Measurements from ENCODE around the gene RNF34. TPM values are rescaled to one million over a fixed set of nuclear protein-coding genes. Genes with fewer than 3 reads are reported as not detected.

The RNF34 gene
- total and polyA plus RNA-seq, 7 donors: 19.8 to 52.4 (median 34.3) TPM

DNA sequence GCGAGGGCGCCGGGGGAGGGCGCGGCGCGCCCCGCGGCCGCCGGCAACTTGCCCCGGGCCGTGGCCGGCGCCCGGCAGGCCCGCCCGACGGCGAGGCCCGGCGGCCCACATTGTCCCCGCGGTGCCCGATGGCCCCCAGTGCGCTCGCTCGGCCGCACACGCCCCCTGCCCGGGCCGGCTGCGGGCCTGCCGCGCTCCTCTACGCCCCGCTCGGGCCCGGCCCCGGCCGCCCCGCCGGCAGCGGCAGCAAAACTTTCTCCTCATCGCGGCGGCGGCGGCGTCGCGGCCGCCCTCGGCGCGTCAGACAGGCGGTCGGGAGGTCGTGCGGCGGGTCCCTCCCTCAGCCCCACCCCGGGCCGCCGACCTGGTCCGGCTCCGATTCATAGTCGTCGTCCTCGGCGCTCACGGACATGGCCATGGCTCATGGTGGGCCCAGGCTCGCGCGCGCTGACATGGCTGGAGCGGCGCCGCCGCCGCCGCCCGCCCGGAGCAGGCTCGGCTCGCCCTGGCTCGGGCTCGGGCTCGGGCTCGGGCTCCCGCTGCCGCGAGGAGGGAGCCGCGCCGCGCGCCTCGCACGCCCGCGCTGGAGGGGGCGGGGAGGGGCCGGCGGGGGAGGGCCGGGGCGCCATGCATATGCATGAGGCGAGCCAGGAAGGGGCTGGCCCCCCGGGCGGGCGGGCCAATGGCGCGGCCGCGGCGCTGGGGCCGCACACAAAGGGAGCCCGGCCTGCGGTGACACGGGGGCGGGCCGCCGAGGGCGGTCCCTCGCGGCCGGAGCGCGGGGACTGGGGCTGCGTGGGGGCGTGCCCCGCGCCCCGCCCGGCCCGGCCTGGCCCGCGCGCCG is 67.1 kb downstream of the RNF34 start:
- WGBS, 2 donors: 1% methylated on average over 139 of the region's 139 CpGs
- Histone ChIP-seq H3K27ac (peak overlapping the region; percentile 81 to 91 (median 86)), H3K27me3 (no peaks in the 10 kb centered on the region), H3K9me3 (no peaks in the 10 kb centered on the region), H3K4me3 (peak overlapping the region; percentile 38 to 74 (median 64)), H3K4me1 (peaks cover 0 to 21% (median 20%) of the 10 kb centered on the region in 4 donors), H3K36me3 (peaks cover 0 to 4% (median 0%) of the 10 kb centered on the region in 4 donors)
- TF ChIP-seq, protein P1, sequence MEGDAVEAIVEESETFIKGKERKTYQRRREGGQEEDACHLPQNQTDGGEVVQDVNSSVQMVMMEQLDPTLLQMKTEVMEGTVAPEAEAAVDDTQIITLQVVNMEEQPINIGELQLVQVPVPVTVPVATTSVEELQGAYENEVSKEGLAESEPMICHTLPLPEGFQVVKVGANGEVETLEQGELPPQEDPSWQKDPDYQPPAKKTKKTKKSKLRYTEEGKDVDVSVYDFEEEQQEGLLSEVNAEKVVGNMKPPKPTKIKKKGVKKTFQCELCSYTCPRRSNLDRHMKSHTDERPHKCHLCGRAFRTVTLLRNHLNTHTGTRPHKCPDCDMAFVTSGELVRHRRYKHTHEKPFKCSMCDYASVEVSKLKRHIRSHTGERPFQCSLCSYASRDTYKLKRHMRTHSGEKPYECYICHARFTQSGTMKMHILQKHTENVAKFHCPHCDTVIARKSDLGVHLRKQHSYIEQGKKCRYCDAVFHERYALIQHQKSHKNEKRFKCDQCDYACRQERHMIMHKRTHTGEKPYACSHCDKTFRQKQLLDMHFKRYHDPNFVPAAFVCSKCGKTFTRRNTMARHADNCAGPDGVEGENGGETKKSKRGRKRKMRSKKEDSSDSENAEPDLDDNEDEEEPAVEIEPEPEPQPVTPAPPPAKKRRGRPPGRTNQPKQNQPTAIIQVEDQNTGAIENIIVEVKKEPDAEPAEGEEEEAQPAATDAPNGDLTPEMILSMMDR (IDR thresholded peaks at IDR 0.05): no peak
- TF ChIP-seq POLR2AphosphoS5 (IDR thresholded peaks at IDR 0.05): peak in 2 of 4 donors; percentile 32 to 65
- intact Hi-C loops (cut with DNase I): no loop called here
- DNase-seq: peak; percentile 93

DNA sequence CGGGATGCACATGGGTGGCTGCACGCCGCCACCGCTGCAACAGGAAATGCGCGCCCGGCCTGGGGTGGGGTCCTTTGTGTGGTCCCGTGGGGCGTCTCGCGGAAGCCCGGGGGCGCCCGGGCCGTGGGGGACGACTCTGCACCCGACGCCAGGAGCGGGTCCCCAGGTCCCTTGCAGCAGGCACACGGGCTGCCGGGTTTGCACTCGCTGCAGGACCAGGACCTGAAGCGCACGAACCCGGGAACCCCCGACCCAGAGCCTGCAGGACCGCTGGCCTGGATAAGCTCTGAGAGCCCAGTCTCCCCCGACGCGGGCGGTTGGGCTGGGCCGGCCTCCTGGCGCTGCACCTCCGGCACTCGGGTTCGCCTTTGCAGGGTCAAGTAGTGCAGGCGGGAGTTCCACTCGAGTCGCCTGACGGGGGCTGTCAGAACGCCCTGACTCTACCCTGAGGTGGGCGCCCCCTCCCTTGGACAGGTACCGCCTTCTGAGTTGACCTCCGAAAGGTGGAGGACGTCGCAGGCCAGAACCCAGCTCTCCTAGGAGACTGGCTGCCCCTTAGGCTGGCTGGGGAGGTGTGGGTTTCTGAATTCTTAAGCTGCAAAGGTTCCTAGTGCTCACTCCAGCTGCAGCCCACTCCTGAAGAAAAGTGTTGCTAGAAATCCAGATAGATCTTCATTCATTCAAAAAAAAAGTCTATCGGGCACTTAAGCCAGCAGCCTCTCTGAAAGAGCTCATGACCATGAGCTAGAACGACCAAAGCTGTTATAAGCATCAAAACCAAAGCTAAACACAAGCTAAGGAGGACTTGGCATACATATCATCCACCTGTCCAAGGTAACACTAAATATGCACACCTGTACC is 68.0 kb downstream of the RNF34 start:
- Histone ChIP-seq H3K4me3 (peak overlapping the region; percentile 32 to 74 (median 64)), H3K27me3 (no peaks in the 10 kb centered on the region), H3K4me1 (peaks cover 0 to 21% (median 20%) of the 10 kb centered on the region in 4 donors), H3K27ac (peak overlapping the region; percentile 24 to 91 (median 39)), H3K36me3 (peaks cover 0 to 4% (median 0%) of the 10 kb centered on the region in 4 donors), H3K9me3 (no peaks in the 10 kb centered on the region)
- TF ChIP-seq POLR2AphosphoS5 (IDR thresholded peaks at IDR 0.05) (no peak), EP300 (IDR thresholded peaks at IDR 0.05) (no peak), POLR2A (IDR thresholded peaks at IDR 0.05) (no peak)
- TF ChIP-seq, protein P1 (IDR thresholded peaks at IDR 0.05): no peak
- intact Hi-C loops (cut with DNase I): no loop called here
- 5 to 10% methylated on average over 48 of the region's 48 CpGs for WGBS, 2 donors
- peak; percentile 78 for DNase-seq

DNA sequence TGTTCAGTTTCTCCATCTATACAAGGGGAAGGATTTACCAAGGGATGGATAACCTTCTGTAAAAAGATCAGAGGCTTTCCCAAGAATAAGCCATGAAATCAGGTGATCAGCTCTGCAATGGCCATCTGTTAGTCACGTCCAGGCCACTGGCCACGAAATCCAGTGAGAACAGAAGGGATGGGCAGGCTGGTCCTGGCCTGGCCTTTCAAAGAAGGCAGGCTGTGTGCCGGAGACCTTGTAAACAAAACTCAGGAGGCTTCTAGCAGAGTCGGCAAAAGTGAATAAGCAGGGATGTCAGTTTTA is 68.5 kb downstream of the RNF34 start:
- Histone ChIP-seq H3K27me3 (no peaks in the 10 kb centered on the region), H3K4me3 (no peak overlapping the region), H3K9me3 (no peaks in the 10 kb centered on the region), H3K27ac (peak overlapping the region in 2 of 4 donors; percentile 34 to 91), H3K36me3 (peaks cover 0 to 4% (median 0%) of the 10 kb centered on the region in 4 donors), H3K4me1 (peaks cover 0 to 21% (median 20%) of the 10 kb centered on the region in 4 donors)
- intact Hi-C loops (cut with DNase I): no loop called here
- WGBS, 2 donors: 75 to 78% methylated on average over 4 of the region's 4 CpGs
- DNase-seq: no peak
- TF ChIP-seq EP300 (IDR thresholded peaks at IDR 0.05): no peak
- TF ChIP-seq POLR2AphosphoS5 (IDR thresholded peaks at IDR 0.05): no peak
- TF ChIP-seq, protein P1 (IDR thresholded peaks at IDR 0.05): no peak
- TF ChIP-seq POLR2A (IDR thresholded peaks at IDR 0.05): no peak

DNA sequence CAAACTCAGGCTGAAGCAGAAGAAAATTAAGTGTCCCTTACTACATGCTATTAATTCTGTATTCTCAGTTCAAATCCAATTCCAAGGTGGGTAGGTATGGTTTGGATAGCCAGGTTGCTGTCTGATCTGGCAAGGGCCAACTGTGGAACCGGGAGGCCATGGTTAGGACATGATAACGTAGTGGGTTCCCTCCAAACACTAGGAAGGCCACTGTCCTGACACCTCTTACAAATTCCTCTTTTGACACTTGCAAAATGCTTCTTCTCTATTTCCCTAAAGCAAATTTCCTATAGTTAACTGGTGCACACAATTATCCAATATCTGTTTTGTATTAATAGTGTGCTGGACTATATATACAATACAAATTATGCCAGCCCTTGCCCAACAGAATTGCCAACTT is 70.8 kb downstream of the RNF34 start:
- intact Hi-C loops (cut with DNase I): no loop called here
- TF ChIP-seq POLR2A (IDR thresholded peaks at IDR 0.05): no peak
- TF ChIP-seq, protein P1 (IDR thresholded peaks at IDR 0.05): no peak
- TF ChIP-seq EP300 (IDR thresholded peaks at IDR 0.05): no peak
- no peak for TF ChIP-seq POLR2AphosphoS5 (IDR thresholded peaks at IDR 0.05)
- no peak for DNase-seq

More for the DNA sequence above, 70.8 kb downstream of the RNF34 start:
- WGBS, 2 donors: 85 to 92% methylated on average over 2 of the region's 2 CpGs
- Histone ChIP-seq H3K27ac (no peak overlapping the region), H3K9me3 (no peaks in the 10 kb centered on the region), H3K4me3 (no peak overlapping the region), H3K4me1 (peaks cover 0 to 14% (median 13%) of the 10 kb centered on the region in 4 donors), H3K27me3 (no peaks in the 10 kb centered on the region), H3K36me3 (no peaks in the 10 kb centered on the region)
